PFSK-1 (cell line): ENCODE results near the gene KIDINS220.

ENCODE experiments used
- FOXP2 ChIP-seq: optimal IDR thresholded peaks from 2 replicates; pipeline ENCODE3; 2011; ENCODE audit warnings: borderline replicate concordance, control low read depth, inconsistent platforms; ENCODE audit not compliant: insufficient read depth; ENCODE audit errors: extremely low read length, extremely low read depth
- POLR2AphosphoS5 ChIP-seq: IDR thresholded peaks from 2 replicates; pipeline ENCODE4 v1.6.1; 2012; ENCODE audit warnings: low read depth, mild to moderate bottlenecking, control low read depth, low read length, moderate library complexity
- SIN3A ChIP-seq: IDR thresholded peaks from 2 replicates; pipeline ENCODE4 v1.6.1; 2012; ENCODE audit warnings: mild to moderate bottlenecking, low read length, moderate library complexity, borderline replicate concordance; ENCODE audit not compliant: insufficient read depth
- TAF1 ChIP-seq: IDR thresholded peaks from 2 replicates; pipeline ENCODE4 v1.6.1; 2012; ENCODE audit warnings: low read length, control low read depth, borderline replicate concordance; ENCODE audit not compliant: insufficient read depth
- TF ChIP-seq, protein P1 (sequence below), 2 experiments: IDR thresholded peaks; 2 replicates each; pipeline versions ENCODE4 v1.6.1 to v1.8.0; 2011 to 2012; ENCODE audit warnings: low read depth in 2 of 2, low read length in 2 of 2, control low read depth in 1 of 2, inconsistent platforms in 1 of 2, mild to moderate bottlenecking in 1 of 2, moderate library complexity in 1 of 2; ENCODE audit not compliant: insufficient read depth in 1 of 2

The KIDINS220 gene

DNA sequence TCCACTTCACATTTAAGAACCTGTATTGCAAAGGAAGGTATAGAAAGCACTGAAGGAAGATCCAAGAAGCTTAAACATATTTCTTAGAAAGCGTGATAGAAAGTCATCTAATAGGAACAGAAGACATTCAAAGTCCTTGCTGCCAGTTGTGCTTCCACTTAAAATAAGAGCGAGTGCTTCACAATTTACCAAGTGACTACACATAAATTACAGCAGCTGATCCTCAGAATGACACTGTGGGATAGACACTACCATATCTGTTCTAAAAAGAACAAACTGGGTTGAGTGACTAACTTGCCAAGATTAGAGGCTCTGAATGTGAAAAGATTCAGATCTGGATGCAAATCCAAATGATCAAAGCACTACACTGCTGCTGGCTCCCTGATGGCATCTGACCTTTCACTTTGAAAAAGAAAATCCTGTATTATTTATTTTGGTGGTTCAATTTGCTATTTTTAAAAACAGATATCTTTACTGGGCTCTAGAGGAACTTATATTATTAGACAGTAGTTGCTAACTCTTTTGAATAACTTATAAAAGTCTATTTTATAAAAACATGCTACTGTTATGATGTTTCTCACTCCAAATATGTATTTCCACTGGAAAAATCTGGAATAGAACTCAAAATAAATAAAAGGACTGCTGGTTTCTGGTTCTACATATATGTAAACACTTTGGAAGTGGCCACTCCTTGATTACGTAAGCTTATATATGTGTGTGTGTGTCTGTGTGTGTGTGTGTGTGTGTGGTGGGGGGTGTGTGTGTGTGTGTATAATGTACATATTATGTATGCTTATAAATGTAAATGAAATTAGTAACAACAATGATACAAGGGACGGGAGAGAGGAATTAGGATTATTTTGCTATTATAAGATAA lies 57.4 kb downstream of the KIDINS220 start:
- TF ChIP-seq, protein P1, sequence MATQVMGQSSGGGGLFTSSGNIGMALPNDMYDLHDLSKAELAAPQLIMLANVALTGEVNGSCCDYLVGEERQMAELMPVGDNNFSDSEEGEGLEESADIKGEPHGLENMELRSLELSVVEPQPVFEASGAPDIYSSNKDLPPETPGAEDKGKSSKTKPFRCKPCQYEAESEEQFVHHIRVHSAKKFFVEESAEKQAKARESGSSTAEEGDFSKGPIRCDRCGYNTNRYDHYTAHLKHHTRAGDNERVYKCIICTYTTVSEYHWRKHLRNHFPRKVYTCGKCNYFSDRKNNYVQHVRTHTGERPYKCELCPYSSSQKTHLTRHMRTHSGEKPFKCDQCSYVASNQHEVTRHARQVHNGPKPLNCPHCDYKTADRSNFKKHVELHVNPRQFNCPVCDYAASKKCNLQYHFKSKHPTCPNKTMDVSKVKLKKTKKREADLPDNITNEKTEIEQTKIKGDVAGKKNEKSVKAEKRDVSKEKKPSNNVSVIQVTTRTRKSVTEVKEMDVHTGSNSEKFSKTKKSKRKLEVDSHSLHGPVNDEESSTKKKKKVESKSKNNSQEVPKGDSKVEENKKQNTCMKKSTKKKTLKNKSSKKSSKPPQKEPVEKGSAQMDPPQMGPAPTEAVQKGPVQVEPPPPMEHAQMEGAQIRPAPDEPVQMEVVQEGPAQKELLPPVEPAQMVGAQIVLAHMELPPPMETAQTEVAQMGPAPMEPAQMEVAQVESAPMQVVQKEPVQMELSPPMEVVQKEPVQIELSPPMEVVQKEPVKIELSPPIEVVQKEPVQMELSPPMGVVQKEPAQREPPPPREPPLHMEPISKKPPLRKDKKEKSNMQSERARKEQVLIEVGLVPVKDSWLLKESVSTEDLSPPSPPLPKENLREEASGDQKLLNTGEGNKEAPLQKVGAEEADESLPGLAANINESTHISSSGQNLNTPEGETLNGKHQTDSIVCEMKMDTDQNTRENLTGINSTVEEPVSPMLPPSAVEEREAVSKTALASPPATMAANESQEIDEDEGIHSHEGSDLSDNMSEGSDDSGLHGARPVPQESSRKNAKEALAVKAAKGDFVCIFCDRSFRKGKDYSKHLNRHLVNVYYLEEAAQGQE (IDR thresholded peaks at IDR 0.05; ENCODE audit: insufficient read depth in 1 of 2, low read depth in 2 of 2, low read length in 2 of 2) = no peak
- no peak for TF ChIP-seq SIN3A
- TF ChIP-seq TAF1 = no peak
- TF ChIP-seq POLR2AphosphoS5 = no peak
- TF ChIP-seq FOXP2 = no peak

DNA sequence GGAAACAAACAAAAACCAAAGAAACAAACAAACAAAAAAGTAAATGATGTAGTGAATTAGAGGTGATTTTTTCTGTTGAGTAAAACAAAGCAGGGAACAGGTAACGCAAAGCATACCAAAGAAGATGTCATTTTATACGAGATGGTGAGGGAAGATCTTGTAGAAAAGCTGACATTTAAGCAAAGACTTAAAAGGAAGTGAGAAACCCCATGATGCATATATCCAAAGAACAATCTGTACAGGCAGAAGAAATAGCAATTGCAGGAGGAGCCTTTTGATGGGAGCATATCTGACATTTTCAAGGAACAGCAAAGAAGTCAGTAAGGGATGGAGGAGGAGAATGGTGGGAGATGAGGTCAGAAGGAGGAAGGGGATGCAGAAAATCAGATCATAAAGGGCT lies 63.0 kb downstream of the KIDINS220 start:
- no peak for TF ChIP-seq SIN3A
- TF ChIP-seq, protein P1 (IDR thresholded peaks at IDR 0.05; ENCODE audit: insufficient read depth in 1 of 2, low read depth in 2 of 2, low read length in 2 of 2) = no peak
- no peak for TF ChIP-seq FOXP2
- no peak for TF ChIP-seq POLR2AphosphoS5
- no peak for TF ChIP-seq TAF1

DNA sequence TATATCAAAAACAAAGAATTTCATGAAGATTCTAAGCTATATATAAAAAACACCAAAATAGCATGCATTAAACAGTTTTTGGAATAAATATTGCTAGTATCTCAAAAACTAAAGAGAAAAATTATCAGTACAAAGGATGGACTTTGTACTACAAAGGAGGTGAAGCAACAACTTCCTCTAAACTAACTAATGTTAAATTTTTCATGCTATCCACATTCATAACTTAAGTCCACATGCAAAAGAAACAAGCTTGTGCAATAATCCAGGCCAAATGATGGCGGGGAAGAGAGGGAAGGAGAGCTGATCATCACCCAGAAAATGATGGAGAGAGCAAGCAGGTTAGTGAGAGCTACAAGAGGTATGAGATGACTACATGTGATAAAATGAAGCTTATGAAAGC lies 70.1 kb downstream of the KIDINS220 start:
- TF ChIP-seq, protein P1 (IDR thresholded peaks at IDR 0.05; ENCODE audit: insufficient read depth in 1 of 2, low read depth in 2 of 2, low read length in 2 of 2) = no peak
- TF ChIP-seq TAF1 = no peak
- TF ChIP-seq POLR2AphosphoS5 = no peak
- TF ChIP-seq FOXP2 = no peak
- no peak for TF ChIP-seq SIN3A

DNA sequence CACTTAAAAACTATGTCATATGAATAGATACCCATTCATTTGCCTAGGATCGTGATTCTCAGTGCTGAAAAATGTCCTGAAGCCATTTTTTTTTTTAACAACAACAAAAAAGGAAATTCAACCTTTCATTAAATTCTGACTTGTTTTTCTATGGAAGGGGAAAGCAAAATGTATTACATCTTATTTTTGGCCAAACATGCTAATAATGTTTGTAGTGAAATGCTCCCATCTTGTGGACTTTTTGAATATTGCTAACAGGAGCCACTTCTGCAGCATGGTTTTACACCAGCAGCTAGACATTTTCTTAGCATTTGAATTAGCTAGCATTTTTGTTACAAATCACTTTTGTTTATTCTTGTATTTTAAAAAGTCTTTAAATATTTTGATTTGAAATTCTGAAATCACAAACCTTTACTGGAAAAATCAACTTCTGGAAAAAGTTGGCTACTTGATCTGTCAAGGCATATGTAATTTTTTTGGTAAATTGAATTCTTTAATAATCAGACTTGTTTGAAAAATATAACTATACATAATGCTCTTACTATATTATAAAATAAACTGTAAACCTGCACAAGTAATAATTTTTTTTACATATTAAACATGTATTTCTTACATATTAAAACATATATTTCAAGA lies 75.8 kb downstream of the KIDINS220 start:
- TF ChIP-seq TAF1 (no peak), FOXP2 (no peak), POLR2AphosphoS5 (no peak), SIN3A (no peak)
- TF ChIP-seq, protein P1 (IDR thresholded peaks at IDR 0.05; ENCODE audit: insufficient read depth in 1 of 2, low read depth in 2 of 2, low read length in 2 of 2) = no peak
